ENCODE measurements around the gene SLC26A9. TPM values are rescaled to one million over a fixed set of nuclear protein-coding genes. Genes with fewer than 3 reads are reported as not detected.
"Not testable (repeated sequence)": the region's sequence is repeated elsewhere in the genome, so short reads cannot be mapped to it uniquely, and the experiment has no call there.

The SLC26A9 gene
- total RNA-seq, 2 donors from 2014 or later: not detected

DNA sequence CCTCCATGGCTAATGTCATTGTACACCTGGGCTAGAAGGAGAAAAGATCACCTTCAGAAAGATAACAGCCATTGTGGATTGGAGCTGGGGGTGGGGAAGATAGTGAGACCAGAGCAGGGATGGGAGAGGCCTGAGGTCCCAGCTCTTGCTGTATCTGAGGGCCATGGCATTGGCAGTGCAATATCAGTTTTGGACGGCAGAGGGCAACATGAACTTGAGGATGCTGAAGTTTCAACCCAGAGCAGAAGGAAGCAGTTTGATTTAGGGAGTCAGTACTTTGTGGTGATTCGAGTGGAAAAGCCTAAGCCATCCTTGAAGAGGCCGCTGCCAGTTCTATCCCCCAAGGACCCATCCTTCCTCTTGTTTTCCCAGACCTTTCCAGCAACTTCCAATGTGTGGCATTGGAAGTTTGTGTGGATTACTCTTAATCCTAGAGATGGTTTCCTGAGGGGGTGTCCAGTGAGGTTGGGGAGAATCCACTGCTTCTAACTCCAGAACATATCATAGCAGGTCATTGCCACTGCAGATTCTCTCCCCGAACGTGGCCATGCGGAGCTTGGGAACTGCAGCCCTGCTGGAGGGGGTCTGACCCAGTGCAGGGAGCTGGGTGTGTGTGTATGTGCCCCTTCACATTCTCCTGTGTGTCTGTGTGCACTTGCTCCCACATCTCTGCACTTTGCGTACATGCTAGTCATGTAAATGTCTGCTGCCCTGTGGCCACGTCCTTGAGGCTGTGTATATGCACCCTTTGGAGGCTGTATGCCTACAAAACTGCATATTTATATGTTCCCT lies 24.1 kb downstream of the SLC26A9 start:
- peak; percentile 92 for DNase-seq (ENCODE audit: low spot score)
- intact Hi-C loops (cut with DNase I): loop anchor here (2.0 to 10.0 kb wide), 4 partner anchors 58 to 186 kb away; no protein-coding TSS in a partner anchor

DNA sequence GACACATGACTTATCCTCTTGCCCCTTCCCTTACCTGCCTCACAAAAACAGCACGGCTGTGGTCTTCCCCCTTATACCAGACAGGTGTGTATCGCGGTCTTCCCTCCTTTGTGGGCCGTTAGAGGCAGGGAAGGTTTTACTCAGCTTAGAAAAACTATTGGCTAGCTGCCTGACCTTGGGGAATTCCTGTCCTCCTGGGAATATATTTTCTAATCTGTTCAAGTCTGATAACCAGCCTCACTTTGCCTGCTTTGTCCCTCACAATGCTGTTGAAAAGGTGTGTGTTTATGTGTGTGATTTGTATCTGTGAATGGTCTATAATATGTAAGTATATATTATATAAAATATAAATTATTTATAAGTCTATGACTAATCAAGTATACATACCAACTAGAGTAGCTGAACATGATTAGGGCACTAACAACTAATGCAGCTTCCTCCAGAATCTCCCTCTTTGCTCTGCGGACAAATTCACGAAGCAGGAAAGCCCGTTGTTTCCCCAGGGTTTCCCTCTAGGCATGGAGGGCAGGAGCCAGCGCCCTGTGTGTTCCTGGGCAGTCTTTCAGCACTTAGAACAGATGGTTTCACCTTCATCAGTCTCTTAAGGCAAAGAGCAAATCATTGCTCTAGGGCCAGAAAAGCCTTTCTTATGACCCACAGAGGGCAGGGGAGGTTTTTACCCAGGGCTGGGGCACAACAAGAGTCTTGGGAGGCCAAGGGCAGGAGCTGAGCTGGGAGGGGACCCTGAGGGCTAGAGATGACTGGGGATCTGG lies 25.6 kb downstream of the SLC26A9 start:
- no peak for DNase-seq (ENCODE audit: low spot score)
- intact Hi-C loops (cut with DNase I): loop anchor here (2.0 to 10.0 kb wide), 4 partner anchors 59 to 187 kb away; no protein-coding TSS in a partner anchor

DNA sequence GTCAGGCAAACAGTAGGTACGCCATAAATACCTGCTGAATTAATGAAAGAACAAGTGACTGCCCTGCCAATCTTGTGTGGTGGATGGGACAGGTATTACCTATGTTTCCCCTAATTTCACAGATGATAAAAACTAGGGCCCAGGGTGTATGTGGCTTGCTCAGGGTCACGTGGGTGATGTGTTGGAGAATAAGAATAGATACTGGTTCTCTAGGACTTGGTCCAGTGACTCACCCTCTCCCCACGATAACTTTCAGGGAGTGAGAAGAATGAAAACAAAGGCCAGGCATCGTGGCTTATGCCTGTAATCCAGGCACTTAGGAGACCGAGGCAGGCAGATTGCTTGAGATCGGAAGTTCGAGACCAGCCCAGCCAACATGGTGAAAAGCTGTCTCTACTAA lies 26.7 kb downstream of the SLC26A9 start:
- intact Hi-C loops (cut with DNase I): loop anchor here (10.0 kb wide), 2 partner anchors 122 to 188 kb away; no protein-coding TSS in a partner anchor
- DNase-seq (ENCODE audit: low spot score): no peak

DNA sequence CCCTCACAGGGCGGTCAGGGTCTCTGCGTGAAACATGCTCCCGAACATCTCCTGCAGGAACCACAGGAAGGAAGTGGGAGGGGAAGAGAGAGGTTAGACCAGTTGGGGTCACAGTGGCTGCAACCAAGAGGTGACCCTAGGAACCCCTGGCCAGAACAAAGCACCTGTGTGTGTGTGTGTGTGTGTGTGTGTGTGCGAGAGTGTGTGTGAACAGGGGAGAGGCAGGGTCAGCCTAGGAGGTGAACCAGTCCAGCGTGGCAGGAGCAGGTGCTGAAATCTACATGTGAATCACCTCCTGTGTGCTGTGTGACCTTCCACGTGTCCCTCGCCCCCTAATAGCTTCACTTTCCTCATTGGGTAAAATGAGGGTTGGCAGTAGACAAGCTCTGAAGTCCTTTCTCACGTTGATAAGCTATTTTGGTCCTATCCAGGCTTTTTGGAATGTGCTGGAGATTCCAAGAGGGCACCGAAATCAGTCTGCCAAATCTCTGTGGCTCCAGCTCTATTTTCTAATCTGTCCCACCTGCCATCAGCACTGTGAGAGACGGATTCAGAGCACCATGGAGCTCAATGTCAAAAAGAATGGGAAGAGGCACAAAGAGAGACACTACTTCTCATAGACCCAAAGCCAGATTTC lies 27.8 kb downstream of the SLC26A9 start:
- DNase-seq (ENCODE audit: low spot score): no peak
- intact Hi-C loops (cut with DNase I): loop anchor here (10.0 kb wide), 2 partner anchors 121 to 189 kb away; no protein-coding TSS in a partner anchor

DNA sequence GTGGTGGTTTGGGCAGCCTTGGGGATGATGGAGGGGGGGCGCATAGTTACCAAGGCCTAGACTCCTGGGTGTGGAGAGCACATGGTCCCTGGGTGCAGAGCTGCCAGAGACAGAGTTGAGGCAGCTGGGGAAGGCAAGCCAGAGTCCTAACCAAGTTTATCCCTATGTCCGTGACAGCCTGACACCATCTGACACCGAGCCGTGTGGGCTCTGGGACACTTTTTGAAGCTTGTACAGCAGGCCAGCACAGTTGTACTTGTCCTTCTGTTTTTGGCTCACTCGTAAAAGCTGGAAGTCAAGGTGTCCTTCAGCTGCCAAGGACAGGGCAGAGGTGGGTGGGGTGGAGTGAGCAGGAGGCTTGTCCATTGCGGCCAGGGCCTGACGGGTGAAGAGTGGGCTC lies 28.5 kb downstream of the SLC26A9 start:
- DNase-seq (ENCODE audit: low spot score): no peak
- intact Hi-C loops (cut with DNase I): loop anchor here (10.0 kb wide), 2 partner anchors 120 to 190 kb away; no protein-coding TSS in a partner anchor

DNA sequence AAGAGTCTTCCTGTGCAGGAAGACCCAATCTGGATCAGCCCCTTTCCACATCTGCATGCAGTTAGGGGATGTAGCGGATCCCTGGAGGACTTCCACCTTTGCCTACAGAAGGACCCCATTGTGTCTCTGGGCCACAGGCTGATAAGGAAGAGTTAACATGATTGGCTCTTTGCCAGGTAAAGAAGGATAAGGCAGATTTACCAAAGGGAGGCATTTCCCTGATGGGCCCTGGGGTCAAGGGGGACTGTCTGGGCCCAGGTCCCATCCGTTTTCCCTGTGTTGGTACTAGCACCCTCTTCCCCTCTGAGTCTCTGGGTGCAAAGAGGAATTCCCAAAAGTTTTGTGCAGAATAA lies 29.1 kb downstream of the SLC26A9 start:
- intact Hi-C loops (cut with DNase I): loop anchor here (10.0 kb wide), 2 partner anchors 119 to 191 kb away; no protein-coding TSS in a partner anchor
- no peak for DNase-seq (ENCODE audit: low spot score)

DNA sequence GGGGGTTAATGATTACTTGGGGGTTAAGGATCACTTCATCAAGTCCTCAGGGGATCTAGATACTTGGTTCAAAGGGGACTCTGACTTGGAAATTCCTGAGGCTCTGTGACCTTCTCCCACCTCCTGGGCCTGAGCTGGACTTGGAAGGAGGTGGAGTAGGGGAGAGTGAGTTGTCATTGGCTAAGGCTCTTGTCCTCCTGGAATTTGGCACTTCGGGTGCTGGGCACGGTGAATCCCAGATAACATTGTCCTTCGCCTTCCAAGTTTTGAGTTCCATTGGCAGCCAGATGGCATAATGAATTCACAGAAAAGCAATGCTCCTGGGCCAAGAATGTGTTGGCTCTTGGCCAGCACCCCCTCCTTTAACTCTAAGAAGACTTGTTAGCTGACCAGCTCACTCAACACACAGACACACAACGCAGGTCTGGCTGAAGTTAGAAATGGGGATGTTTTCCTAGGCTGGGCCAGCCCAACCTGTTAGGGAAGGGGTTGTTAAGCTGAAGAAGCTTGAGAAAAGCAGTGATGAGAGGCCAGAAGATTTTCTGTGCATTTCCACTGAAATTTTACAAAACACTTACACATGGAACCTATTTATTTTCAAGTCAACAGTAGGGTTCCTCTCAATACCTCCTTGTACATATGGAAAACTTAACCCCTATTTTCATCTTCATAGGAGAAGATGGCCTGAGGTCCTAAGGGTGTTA lies 29.7 kb downstream of the SLC26A9 start:
- intact Hi-C loops (cut with DNase I): loop anchor here (10.0 kb wide), 2 partner anchors 119 to 191 kb away; no protein-coding TSS in a partner anchor
- DNase-seq (ENCODE audit: low spot score): no peak

DNA sequence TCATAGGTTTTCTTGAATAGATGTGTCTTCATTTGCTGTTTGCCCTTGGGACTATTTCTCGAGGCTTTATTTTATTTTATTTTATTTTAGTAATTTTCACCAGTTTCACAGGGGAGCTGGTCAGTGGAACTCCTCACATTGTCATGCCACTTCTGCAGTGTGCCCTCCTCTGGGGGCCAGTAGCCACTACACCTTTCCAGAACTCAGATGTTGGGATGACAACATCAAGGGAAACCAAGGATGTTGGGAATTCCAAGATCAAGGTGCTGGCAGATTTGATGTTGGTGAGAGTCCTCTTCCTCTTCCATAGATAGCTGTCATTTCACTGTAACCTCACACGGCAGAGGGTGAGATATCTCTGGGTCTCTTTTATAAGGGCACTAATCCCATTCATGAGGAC lies 35.5 kb downstream of the SLC26A9 start:
- no peak for DNase-seq (ENCODE audit: low spot score)
- intact Hi-C loops (cut with DNase I): no loop called here

DNA sequence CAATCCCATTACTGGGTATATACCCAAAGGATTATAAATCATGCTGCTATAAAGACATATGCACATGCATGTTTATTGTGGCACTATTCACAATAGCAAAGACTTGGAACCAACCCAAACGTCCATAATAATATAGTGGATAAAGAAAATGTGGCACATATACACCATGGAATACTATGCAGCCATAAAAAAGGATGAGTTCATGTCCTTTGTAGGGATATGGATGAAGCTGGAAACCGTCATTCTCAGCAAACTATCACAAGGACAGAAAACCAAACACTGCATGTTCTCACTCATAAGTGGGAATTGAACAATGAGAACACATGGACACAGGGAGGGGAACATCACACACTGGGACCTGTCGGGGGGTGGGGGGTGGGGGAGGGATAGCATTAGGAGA lies 38.2 kb downstream of the SLC26A9 start:
- intact Hi-C loops (cut with DNase I); DNase-seq (ENCODE audit: low spot score): not testable (repeated sequence)

DNA sequence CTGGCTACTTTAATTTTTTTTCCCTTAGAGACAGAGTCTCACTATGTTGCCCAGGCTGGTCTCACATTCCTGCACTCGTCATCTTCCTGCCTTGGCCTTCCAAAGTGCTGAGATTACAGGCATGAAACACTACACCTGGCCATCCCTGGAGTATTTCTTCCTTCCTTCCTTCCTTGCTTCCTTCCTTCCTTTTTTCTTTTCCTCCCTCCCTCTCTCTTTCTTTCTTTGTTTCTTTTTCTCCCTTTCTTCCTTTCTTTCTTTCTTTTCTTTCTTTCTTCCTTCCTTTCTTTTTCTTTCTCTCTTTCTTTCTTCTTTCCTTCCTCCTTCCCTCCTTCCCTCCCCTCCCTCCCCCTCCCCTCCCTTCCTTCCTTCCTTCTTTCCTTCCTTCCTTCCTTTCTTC lies 46.9 kb downstream of the SLC26A9 start:
- no peak for DNase-seq (ENCODE audit: low spot score)
- intact Hi-C loops (cut with DNase I): no loop called here

DNA sequence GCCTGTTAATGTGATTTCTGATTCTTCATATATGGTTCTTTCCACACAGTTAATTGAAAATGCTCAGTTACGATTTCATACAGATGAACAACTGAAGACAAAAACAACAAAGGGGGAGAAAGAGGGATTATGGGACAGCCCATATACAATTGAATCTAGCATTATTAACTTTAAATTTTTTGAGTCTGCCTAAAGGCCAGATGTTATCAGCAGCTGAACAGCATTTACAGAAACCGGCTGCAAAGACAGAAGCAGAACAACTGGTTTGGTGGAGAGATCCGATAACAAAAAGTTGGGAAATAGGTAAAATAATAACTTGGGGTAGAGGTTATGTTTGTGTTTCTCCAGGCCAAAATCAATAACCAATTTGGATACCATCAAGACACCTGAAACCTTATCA lies 49.1 kb downstream of the SLC26A9 start:
- DNase-seq (ENCODE audit: low spot score); intact Hi-C loops (cut with DNase I): not testable (repeated sequence)

DNA sequence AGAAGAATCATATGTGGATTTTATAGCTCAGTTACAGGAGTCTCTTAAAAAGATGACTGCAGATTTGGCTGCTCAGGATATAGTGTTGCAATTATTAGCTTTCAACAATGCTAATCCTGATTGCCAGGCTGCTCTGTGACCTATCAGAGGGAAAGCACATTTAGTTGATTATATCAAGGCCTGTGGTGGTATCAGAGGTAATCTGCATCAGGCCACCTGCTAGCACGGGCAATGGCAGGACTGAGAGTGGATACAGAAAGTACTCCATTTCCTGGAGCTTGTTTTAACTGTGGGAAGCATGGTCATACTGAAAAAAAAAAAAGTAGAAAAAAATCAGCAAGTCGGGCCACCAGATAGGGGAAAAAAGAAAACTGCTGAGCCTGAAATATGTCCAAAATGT lies 51.1 kb downstream of the SLC26A9 start:
- DNase-seq (ENCODE audit: low spot score); intact Hi-C loops (cut with DNase I): not testable (repeated sequence)

DNA sequence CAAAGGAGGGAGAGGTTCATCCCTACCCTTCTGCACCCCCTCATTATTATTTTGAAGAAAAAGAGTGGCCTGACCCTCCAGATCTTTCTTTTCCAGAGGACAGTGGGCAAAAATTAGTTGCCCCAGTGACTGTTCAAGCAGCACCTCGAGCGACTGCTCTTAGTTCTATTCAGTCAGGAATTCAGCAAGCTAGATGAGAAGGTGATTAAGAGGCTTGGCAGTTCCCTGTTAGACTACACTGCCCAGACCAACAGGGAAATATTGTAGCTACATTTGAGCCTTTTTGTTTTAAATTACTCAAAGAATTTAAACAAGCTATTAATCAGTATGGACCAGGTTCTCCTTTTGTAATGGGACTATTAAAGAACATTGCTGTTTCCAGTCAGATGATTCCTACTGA lies 51.8 kb downstream of the SLC26A9 start:
- DNase-seq (ENCODE audit: low spot score); intact Hi-C loops (cut with DNase I): not testable (repeated sequence)

DNA sequence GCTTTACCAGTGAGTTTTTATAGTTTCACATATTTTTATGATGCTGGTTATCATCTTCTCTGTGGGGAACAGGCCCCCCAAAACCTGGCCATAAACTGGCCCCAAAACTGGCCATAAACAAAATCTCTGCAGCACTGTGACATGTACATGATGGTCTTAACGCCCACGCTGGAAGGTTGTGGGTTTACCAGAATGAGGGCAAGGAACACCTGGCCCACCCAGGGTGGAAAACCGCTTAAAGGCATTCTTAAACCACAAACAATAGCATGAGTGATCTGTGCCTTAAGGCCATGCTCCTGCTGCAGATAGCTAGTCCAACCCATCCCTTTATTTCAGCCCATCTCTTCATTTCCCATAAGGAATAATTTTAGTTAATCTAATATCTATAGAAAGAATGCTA lies 52.6 kb downstream of the SLC26A9 start:
- DNase-seq (ENCODE audit: low spot score); intact Hi-C loops (cut with DNase I): not testable (repeated sequence)

DNA sequence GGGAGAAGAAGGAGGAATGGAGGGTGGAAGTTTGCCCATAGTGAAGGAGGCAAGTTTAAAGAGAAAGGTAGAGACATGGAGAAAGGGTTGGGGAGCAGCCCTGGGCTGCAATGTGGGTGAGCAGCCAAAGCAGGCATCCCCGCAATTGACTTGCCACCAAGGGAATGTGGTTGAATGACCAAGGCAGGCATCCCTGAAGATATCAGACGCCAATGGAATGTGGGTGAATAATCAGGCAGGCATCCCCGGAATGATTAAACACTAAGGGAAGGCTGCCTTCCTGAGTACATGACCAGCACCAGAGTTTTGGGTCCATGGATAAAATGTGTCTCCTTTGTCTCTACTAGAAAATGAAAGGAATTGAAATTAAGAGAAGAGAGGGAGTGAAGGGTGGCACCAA lies 53.5 kb downstream of the SLC26A9 start:
- intact Hi-C loops (cut with DNase I): not testable (repeated sequence)

DNA sequence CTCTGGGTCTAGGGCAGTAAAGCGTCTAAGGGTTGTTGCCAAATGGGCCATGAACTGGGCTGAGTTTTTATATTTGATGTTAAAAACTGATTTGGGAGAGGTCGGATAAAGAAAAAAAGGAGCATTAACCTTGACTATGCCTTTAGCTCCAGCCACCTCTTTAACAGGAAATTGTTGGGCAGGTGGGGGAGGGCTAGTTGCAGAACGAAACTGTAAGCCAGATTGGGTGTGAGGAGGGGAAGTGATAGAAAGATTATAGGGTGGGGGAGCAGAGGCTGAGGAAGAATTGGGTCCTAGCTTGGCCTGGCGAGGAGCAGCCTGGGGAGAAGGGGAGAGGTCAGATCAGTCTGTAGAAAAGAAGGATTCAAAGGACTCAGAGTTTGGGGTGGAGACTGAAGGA lies 54.2 kb downstream of the SLC26A9 start:
- DNase-seq (ENCODE audit: low spot score); intact Hi-C loops (cut with DNase I): not testable (repeated sequence)

More for the DNA sequence above, 53.5 kb downstream of the SLC26A9 start:
- not testable (repeated sequence) for DNase-seq (ENCODE audit: low spot score)

DNA sequence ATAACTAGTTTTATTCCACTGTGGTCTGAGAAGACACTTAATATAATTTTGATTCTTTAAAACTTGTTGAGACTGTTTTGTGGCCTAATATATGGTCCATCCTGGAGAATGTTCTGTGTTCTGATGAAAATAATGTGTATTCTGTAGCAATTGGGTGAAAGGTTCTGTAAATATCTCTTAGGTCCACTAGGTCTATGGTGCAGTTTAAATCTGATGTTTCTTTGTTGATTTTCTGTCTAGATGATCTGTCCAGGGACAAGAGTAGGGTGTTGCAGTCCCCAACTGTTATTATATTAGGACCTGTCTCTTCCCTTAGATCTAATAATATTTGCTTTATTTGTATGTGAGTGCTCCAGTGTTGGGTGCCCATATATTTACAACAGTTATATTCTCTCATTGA lies 59.5 kb downstream of the SLC26A9 start:
- intact Hi-C loops (cut with DNase I): no loop called here
- no peak for DNase-seq (ENCODE audit: low spot score)

DNA sequence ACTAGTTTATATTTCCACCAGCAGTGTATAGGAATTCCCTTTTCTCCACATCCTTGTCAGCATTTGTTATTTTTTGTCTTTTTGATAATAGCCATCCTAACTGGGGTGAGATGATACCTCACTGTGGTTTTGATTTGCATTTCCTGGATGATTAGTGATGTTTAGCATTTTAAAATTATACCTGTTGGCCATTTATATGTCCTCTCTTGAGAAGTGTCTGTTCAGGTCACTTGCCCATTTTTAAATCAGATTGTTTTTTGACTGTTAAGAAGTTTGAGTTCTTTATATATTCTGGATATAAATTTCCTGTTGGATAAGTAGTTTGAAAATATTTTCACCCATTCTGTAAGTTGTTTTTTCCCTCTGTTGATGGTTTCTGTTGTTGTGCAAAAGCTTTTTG lies 62.3 kb downstream of the SLC26A9 start:
- intact Hi-C loops (cut with DNase I): no loop called here
- no peak for DNase-seq (ENCODE audit: low spot score)

DNA sequence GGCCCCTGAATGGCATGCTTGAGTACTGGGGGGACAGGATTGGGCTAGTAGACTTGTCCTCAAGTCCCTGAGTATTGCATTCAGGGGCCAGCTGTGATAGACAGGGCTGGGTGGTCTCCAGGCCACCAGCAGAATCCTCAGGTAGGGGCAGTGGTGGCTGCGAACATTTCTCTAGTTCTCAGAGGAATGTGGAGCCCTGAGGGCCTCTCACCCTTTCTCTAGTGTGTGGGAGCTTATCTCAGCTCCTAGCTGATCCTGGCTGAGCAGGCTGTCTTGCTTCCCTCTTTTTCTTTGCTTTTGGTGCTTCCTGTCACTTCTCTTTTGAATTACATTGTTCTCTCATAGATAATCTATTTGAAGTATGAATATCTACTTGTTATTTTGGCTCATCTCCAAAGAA lies 63.3 kb downstream of the SLC26A9 start:
- DNase-seq (ENCODE audit: low spot score): no peak
- intact Hi-C loops (cut with DNase I): no loop called here
